ENCODE results near the gene COMT. TPM values are rescaled to one million over a fixed set of nuclear protein-coding genes. Genes with fewer than 3 reads are reported as not detected.

The COMT gene
- total and polyA plus RNA-seq, 2 experiments from 2014 or later: 29.6 to 29.8 TPM

DNA sequence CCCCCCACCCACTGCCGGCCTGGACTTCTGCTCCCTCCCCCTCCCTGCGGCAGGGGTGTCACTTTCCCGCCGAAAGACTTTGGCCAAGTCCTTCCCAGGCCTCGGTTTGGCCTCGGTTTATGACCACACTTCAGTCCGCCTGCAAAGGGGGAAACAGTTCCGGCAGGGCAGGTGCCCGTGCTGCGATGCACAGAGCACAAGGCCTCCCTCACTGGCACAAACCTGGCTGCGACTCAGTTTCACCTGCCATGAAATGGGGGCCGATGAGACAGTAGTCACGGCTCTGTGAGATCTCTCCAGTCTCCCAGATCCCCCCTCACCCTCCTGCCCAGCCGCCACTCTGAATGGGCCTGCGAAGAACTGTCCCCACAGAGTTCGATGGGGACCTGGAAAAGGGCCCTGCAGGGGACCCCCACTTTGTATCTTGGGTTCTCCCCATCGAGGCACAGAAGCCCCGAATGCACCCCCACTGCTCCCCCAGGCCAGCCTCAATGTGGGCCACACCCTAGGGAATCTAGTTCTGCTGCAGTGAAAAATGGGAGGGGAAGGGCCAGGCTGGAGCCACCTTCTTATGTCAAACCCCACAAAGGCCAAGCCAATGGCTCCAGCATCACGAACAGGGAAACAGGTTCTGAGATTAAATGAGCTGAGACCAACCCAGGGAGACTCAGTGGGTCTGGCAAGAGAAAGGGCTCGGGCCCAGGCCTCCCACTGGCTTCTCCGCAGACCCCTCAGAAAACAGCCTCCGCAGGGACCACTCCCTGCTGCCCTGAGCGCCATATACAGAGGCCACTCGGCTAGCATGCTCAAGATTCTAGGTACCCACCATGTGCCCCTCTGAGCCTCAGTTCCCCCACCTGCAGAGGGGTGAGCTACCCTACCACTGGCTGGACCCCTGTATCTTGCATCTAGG, 46.1 kb downstream of the COMT start (continued):
- TF ChIP-seq ETS1 (IDR thresholded peaks at IDR 0.05): no peak

GRCh38 chr22:19988331-19988808, 46.8 kb downstream of the COMT start:
- Histone ChIP-seq H3K4me3 (no peak overlapping the region), H3K4me1 (ENCODE audit: insufficient read depth) (peaks cover 8% of the 10 kb centered on the region; the same call in 1 of the 2 replicates), H2AFZ (no peak overlapping the region), H3K36me3 (ENCODE audit: insufficient read depth) (no peaks in the 10 kb centered on the region), H3K4me2 (no peak overlapping the region), H4K20me1 (replicated peaks; ENCODE audit: insufficient read depth) (no peaks in the 10 kb centered on the region), H3K27ac (ENCODE audit: low read depth) (no peak overlapping the region), H3K27me3 (ENCODE audit: insufficient read depth) (no peaks in the 10 kb centered on the region), H3K9me2 (ENCODE audit: insufficient read depth) (no peaks in the 10 kb centered on the region), H3F3A (replicated peaks; ENCODE audit: low read depth) (no peaks in the 10 kb centered on the region), H3K79me2 (replicated peaks; ENCODE audit: insufficient read depth) (peaks cover 9% of the 10 kb centered on the region)
- H3K36me3 Mint-ChIP-seq (ENCODE audit: low read depth): no peaks in the 10 kb centered on the region
- H3K27me3 Mint-ChIP-seq (ENCODE audit: insufficient read depth, low read depth, poor library complexity): peaks cover 7% of the 10 kb centered on the region
- no peaks in the 10 kb centered on the region for H3K9me3 Mint-ChIP-seq
- no peak overlapping the region for H3K4me3 Mint-ChIP-seq
- no peak for DNase-seq (ENCODE audit: low spot score)
- peaks cover 3% of the 10 kb centered on the region; the same call in 2 of the 3 replicates for H3K4me1 Mint-ChIP-seq
- no peak overlapping the region for H3K27ac Mint-ChIP-seq
- ATAC-seq: no peak
- TF ChIP-seq STAT1 (IDR thresholded peaks at IDR 0.05; ENCODE audit: unreplicated experiment) (no peak), NANOG (IDR thresholded peaks at IDR 0.05; ENCODE audit: borderline replicate concordance) (no peak), REST (IDR thresholded peaks at IDR 0.05; ENCODE audit: unreplicated experiment) (no peak), EZH2phosphoT487 (IDR thresholded peaks at IDR 0.05; ENCODE audit: unreplicated experiment) (no peak), POLR2AphosphoS5 (IDR thresholded peaks at IDR 0.05; ENCODE audit: low read depth) (no peak), JUNB (IDR thresholded peaks at IDR 0.05; ENCODE audit: unreplicated experiment) (no peak), CTCF (conservative IDR thresholded peaks at IDR 0.05; ENCODE audit: low read depth in 2 of 2) (no peak), ZNF462 (CRISPR knock-in tag; IDR thresholded peaks at IDR 0.05) (no peak), ETS1 (IDR thresholded peaks at IDR 0.05) (no peak)

All from GM23338 (cell line).